Stomach (tissue), 9 donors: ENCODE data around the gene OBSCN. TPM values are rescaled to one million over a fixed set of nuclear protein-coding genes. Genes with fewer than 3 reads are reported as not detected.
A peak's percentile ranks its signal among the peaks of the same experiment; 100 is the strongest.

Experiments
- DNase-seq, 2 donors: peaks; one replicate each; pipeline versions ENCODE4 v3.0.0 to v3.0.0-alpha.2; 2013 to 2019
- H3K27ac ChIP-seq, 5 donors: fragments of 200-600 bp in 4 of 5; sonication (generic) in 4 of 5; one replicate each; pipeline ENCODE4 v1.5.1; 2013 to 2019; ENCODE audit warnings: mild to moderate bottlenecking in 1 of 5, moderate library complexity in 1 of 5
- H3K27me3 ChIP-seq, 3 donors: fragments of 200-600 bp; sonication (generic); one replicate each; pipeline ENCODE4 v1.5.1; 2017 to 2019; ENCODE audit warnings: mixed run types in 1 of 3
- H3K36me3 ChIP-seq, 4 donors: fragments of 200-600 bp; sonication (generic); 1 replicate in 3 of 4; 2 replicates in 1 of 4; pipeline ENCODE4 v1.5.1; 2016 to 2019
- H3K4me1 ChIP-seq, 4 donors: fragments of 200-600 bp; sonication (generic); one replicate each; pipeline ENCODE4 v1.5.1; 2016 to 2019
- H3K4me3 ChIP-seq, 4 donors: fragments of 200-600 bp; sonication (generic) in 3 of 4; one replicate each; pipeline ENCODE4 v1.5.1; 2016 to 2019; ENCODE audit warnings: mild to moderate bottlenecking in 1 of 4
- H3K9me3 ChIP-seq, 4 donors: fragments of 200-600 bp; sonication (generic); one replicate each; pipeline ENCODE4 v1.5.1; 2016 to 2019
- CTCF ChIP-seq, 7 experiments: fragments of 450-650 bp in 4 of 7; fragments of 200-600 bp in 3 of 7; sonication (generic) in 3 of 7; IDR thresholded peaks; one replicate each; pipeline ENCODE4 v1.5.1; 2016 to 2019; ENCODE audit warnings: antibody characterized with exemption in 7 of 7, control low read depth in 2 of 7, mild to moderate bottlenecking in 1 of 7
- EP300 ChIP-seq: sonication (generic); formaldehyde crosslinking; IDR thresholded peaks from one replicate; pipeline ENCODE4 v1.6.1; 2017; ENCODE audit warnings: antibody characterized with exemption
- POLR2A ChIP-seq, 4 donors: fragments of 450-650 bp; IDR thresholded peaks; one replicate each; pipeline ENCODE4 v1.6.1; 2016; ENCODE audit warnings: antibody characterized with exemption in 4 of 4, control low read depth in 2 of 4, mild to moderate bottlenecking in 1 of 4, moderate library complexity in 1 of 4
- POLR2AphosphoS5 ChIP-seq, 3 donors: sonication (generic); formaldehyde crosslinking; IDR thresholded peaks; one replicate each; pipeline ENCODE4 v1.6.1; 2016; ENCODE audit warnings: antibody characterized with exemption in 3 of 3
- WGBS, 5 donors: extraction: QIAGEN DNeasy Blood & Tissue Kit in 3 of 5; methylation state at CpG; one replicate each; pipeline versions ENCODE4 v1.1.5 to v1.1.7; 2013 to 2018; 5-methylcytosine and 5-hydroxymethylcytosine counted together
- intact Hi-C: fragments of 100-400 bp; cut with DNase I; formaldehyde crosslinking; loops from one replicate; pipeline ENCODE4 v1.15.1; 2023; ENCODE audit warnings: low total_unique reads
- polyA plus RNA-seq, 3 donors: library from polyadenylated mRNA; stranded (reverse); fragments of 200-250 nt; gene quantifications; one replicate each; pipeline ENCODE4 v1.2.3, GENCODE V29; 2013
- total RNA-seq, 5 donors: library from RNA; depleted of rRNA; stranded (reverse); fragments of >200 nt; gene quantifications; one replicate each; pipeline versions ENCODE4 v1.1.0 to v1.2.3, GENCODE V29; 2014 to 2016
- donor health status: healthy with polysubstance abuse.
- donor health status: Bipolar disorder and iron deficiency.
- donor health status: healthy.

The OBSCN gene
- total and polyA plus RNA-seq, 8 donors = 7.2 to 111 (median 24.7) TPM

- Histone ChIP-seq H3K27me3 (peaks cover 0 to 16% (median 10%) of the 10 kb centered on the region in 3 donors), H3K27ac (peak within 1 kb of the TSS; percentile 95 to 100 (median 99)), H3K4me3 (peak within 1 kb of the TSS; percentile 51 to 91 (median 65)), H3K36me3 (peaks cover 0 to 19% (median 8%) of the 10 kb centered on the region in 4 donors), H3K9me3 (no peaks in the 10 kb centered on the region), H3K4me1 (peaks cover 23 to 49% (median 38%) of the 10 kb centered on the region in 4 donors)
- intact Hi-C loops = no loop called here
- WGBS, 5 donors = 0 to 1% (median 1%) methylated on average over 36 to 93 of the region's 93 CpGs
- TF ChIP-seq EP300 (peak; percentile 69), POLR2A (IDR thresholded peaks at IDR 0.05) (peak in 1 of 4 donors; percentile 38), POLR2AphosphoS5 (IDR thresholded peaks at IDR 0.05) (peak; percentile 87 to 95 (median 89)), CTCF (IDR thresholded peaks at IDR 0.05) (peak in 5 of 7 experiments; percentile 74 to 97 (median 89))
- DNase-seq = peak; percentile 100
Measured at GRCh38 chr1:228165372-228166169, 42.3 kb upstream of the OBSCN start, which contains the start of gene IBA57. IBA57 (plus strand) TSS chr1:228165804; CDS start chr1:228165817, 13 bp downstream.

GRCh38 chr1:228166170-228166936 lies 41.5 kb upstream of the OBSCN start:
- Histone ChIP-seq H3K36me3 (peaks cover 0 to 19% (median 9%) of the 10 kb centered on the region in 4 donors), H3K4me1 (peaks cover 23 to 48% (median 36%) of the 10 kb centered on the region in 4 donors), H3K27me3 (peaks cover 0 to 16% (median 10%) of the 10 kb centered on the region in 3 donors), H3K9me3 (no peaks in the 10 kb centered on the region), H3K4me3 (peak overlapping the region; percentile 51 to 91 (median 65)), H3K27ac (peak overlapping the region; percentile 85 to 100 (median 99))
- WGBS, 5 donors = 12 to 34% (median 20%) methylated on average over 10 to 26 of the region's 26 CpGs
- peak; percentile 63 to 89 for DNase-seq
- TF ChIP-seq POLR2AphosphoS5 (IDR thresholded peaks at IDR 0.05) = peak in 1 of 3 donors; percentile 9
- TF ChIP-seq CTCF (IDR thresholded peaks at IDR 0.05) = peak in 2 of 7 experiments; percentile 32 to 37
- no peak for TF ChIP-seq POLR2A (IDR thresholded peaks at IDR 0.05)
- intact Hi-C loops = no loop called here

GRCh38 chr1:228168563-228169270 lies 39.1 kb upstream of the OBSCN start:
- Histone ChIP-seq H3K27me3 (no peaks in the 10 kb centered on the region), H3K4me1 (peaks cover 4 to 32% (median 20%) of the 10 kb centered on the region in 4 donors), H3K27ac (peak overlapping the region in 1 of 5 donors; percentile 100), H3K4me3 (no peak overlapping the region), H3K9me3 (no peaks in the 10 kb centered on the region), H3K36me3 (peaks cover 0 to 19% (median 9%) of the 10 kb centered on the region in 4 donors)
- TF ChIP-seq EP300 = no peak
- TF ChIP-seq POLR2A (IDR thresholded peaks at IDR 0.05) = no peak
- no peak for TF ChIP-seq POLR2AphosphoS5 (IDR thresholded peaks at IDR 0.05)
- no peak for TF ChIP-seq CTCF (IDR thresholded peaks at IDR 0.05)
- intact Hi-C loops = no loop called here
- peak in 1 of 2 donors; percentile 2 for DNase-seq
- 81 to 85% (median 84%) methylated on average over 12 of the region's 12 CpGs for WGBS, 5 donors
